LHCN-M2 (cell line): ENCODE measurements around the gene PRSS27. TPM values are rescaled to one million over a fixed set of nuclear protein-coding genes. Genes with fewer than 3 reads are reported as not detected.

Source experiments
- DNase-seq: peaks from one replicate; pipeline ENCODE4 v3.0.0-alpha.2; 2012; ENCODE audit warnings: low read depth
- polyA plus RNA-seq: library from polyadenylated mRNA; unstranded; fragments of >200 nt; gene quantifications from one replicate; pipeline ENCODE4 v1.2.1, GENCODE V29; 2012; ENCODE audit warnings: missing spikeins
- total RNA-seq: library from RNA; depleted of rRNA; stranded (reverse); fragments of >200 nt; gene quantifications from 2 replicates; pipeline ENCODE4 v1.2.3, GENCODE V29; 2014; rRNA removed

Gene PRSS27
- total RNA-seq, result 1.0 and 1.4 TPM in 2 replicates
- polyA plus RNA-seq, result 0.45 TPM

- DNase-seq, result no peak
These were observed at the start of gene PRSS27 for GRCh38 chr16:2720064-2720457. PRSS27 (minus strand) TSS chr16:2720224; CDS start chr16:2720160, 64 bp downstream.

GRCh38 chr16:2769675-2770056 is 49.6 kb upstream of the PRSS27 start:
- DNase-seq, result peak; percentile 92

- no peak for DNase-seq
These were observed 49.1 kb upstream of the PRSS27 start for GRCh38 chr16:2769100-2769529.

GRCh38 chr16:2768403-2769089 is 48.5 kb upstream of the PRSS27 start:
- peak; percentile 62 for DNase-seq

- peak; percentile 25 for DNase-seq
These were observed 47.9 kb upstream of the PRSS27 start for GRCh38 chr16:2767891-2768290.

GRCh38 chr16:2767140-2767731 is 47.2 kb upstream of the PRSS27 start:
- peak; percentile 33 for DNase-seq

- no peak for DNase-seq
These were observed 46.6 kb upstream of the PRSS27 start for GRCh38 chr16:2766430-2767139.

- no peak for DNase-seq
These were observed 45.7 kb upstream of the PRSS27 start for GRCh38 chr16:2765462-2766404.

- no peak for DNase-seq
These were observed 44.7 kb upstream of the PRSS27 start for GRCh38 chr16:2764718-2765117.

- no peak for DNase-seq
These were observed 43.1 kb upstream of the PRSS27 start for GRCh38 chr16:2763173-2763572.

- DNase-seq, result no peak
These were observed 42.7 kb upstream of the PRSS27 start for GRCh38 chr16:2762711-2763110.

- no peak for DNase-seq
These were observed 42.0 kb upstream of the PRSS27 start for GRCh38 chr16:2761886-2762583.

GRCh38 chr16:2761472-2761871 is 41.4 kb upstream of the PRSS27 start:
- no peak for DNase-seq

- no peak for DNase-seq
These were observed 37.3 kb upstream of the PRSS27 start for GRCh38 chr16:2757344-2757743.

- no peak for DNase-seq
These were observed 36.4 kb upstream of the PRSS27 start for GRCh38 chr16:2756288-2757015.

- no peak for DNase-seq
These were observed 35.1 kb upstream of the PRSS27 start for GRCh38 chr16:2755158-2755557.

GRCh38 chr16:2753733-2754020 is 33.7 kb upstream of the PRSS27 start:
- DNase-seq, result peak; percentile 20

- DNase-seq, result peak; percentile 77
These were observed 33.1 kb upstream of the PRSS27 start for GRCh38 chr16:2752850-2753732.
